GM19467 (cell line): ENCODE measurements around the gene MAST4.

Source experiments
- ATAC-seq: cut with Tn5 transposase; IDR thresholded peaks from one replicate; pipeline ENCODE4 v1.9.1; 2021; ENCODE audit warnings: mild to moderate bottlenecking, moderate library complexity; ENCODE audit not compliant: unreplicated experiment

Gene MAST4

GRCh38 chr5:66603164-66603563 is 7.0 kb downstream of the MAST4 start:
- ATAC-seq: no peak

- no peak for ATAC-seq
These were observed 7.7 kb downstream of the MAST4 start for GRCh38 chr5:66603881-66604280.

GRCh38 chr5:66606713-66607112 is 10.5 kb downstream of the MAST4 start:
- ATAC-seq: no peak

GRCh38 chr5:66608501-66608900 is 12.3 kb downstream of the MAST4 start:
- ATAC-seq: no peak

GRCh38 chr5:66609615-66610014 is 13.4 kb downstream of the MAST4 start:
- ATAC-seq: no peak

GRCh38 chr5:66612226-66612625 is 16.0 kb downstream of the MAST4 start:
- ATAC-seq: no peak

- no peak for ATAC-seq
These were observed 18.9 kb downstream of the MAST4 start for GRCh38 chr5:66615136-66615535.

- no peak for ATAC-seq
These were observed 19.7 kb downstream of the MAST4 start for GRCh38 chr5:66615894-66616293.

GRCh38 chr5:66616520-66617225 is 20.5 kb downstream of the MAST4 start:
- ATAC-seq: no peak

- no peak for ATAC-seq
These were observed 21.2 kb downstream of the MAST4 start for GRCh38 chr5:66617226-66617861.

- ATAC-seq: no peak
These were observed 22.0 kb downstream of the MAST4 start for GRCh38 chr5:66617991-66618768.

- no peak for ATAC-seq
These were observed 24.5 kb downstream of the MAST4 start for GRCh38 chr5:66620711-66621110.

GRCh38 chr5:66621146-66621545 is 25.0 kb downstream of the MAST4 start:
- no peak for ATAC-seq

GRCh38 chr5:66621736-66622135 is 25.5 kb downstream of the MAST4 start:
- ATAC-seq: no peak

- ATAC-seq: no peak
These were observed 32.4 kb downstream of the MAST4 start for GRCh38 chr5:66628561-66628960.

- ATAC-seq: no peak
These were observed 33.3 kb downstream of the MAST4 start for GRCh38 chr5:66629446-66629845.

- ATAC-seq: no peak
These were observed 37.6 kb downstream of the MAST4 start for GRCh38 chr5:66633754-66634153.

GRCh38 chr5:66634601-66635000 is 38.4 kb downstream of the MAST4 start:
- no peak for ATAC-seq

- no peak for ATAC-seq
These were observed 41.8 kb downstream of the MAST4 start for GRCh38 chr5:66637994-66638393.

GRCh38 chr5:66639037-66639436 is 42.8 kb downstream of the MAST4 start:
- ATAC-seq: no peak

GRCh38 chr5:66642538-66642937 is 46.3 kb downstream of the MAST4 start:
- ATAC-seq: no peak

GRCh38 chr5:66643387-66643786 is 47.2 kb downstream of the MAST4 start:
- ATAC-seq: no peak
